GM12878 (cell line): ENCODE results near the gene IGSF6. TPM values are rescaled to one million over a fixed set of nuclear protein-coding genes. Genes with fewer than 3 reads are reported as not detected.

ENCODE experiments used
- BHLHE40 ChIP-seq, 2 experiments: fragments of 450-650 bp in 1 of 2; IDR thresholded peaks; 2 replicates each; pipeline ENCODE4 v1.6.1; 2011 to 2017; ENCODE audit warnings: low read depth in 2 of 2, borderline replicate concordance in 1 of 2, improper control_type of control experiment in 1 of 2, low read length in 1 of 2, mild to moderate bottlenecking in 1 of 2
- BMI1 ChIP-seq: fragments of 450-650 bp; IDR thresholded peaks from 2 replicates; pipeline ENCODE4 v1.6.1; 2016; ENCODE audit warnings: mild to moderate bottlenecking, moderate library complexity, borderline replicate concordance
- BRCA1 ChIP-seq: IDR thresholded peaks from 2 replicates; pipeline ENCODE4 v1.6.1; 2011; ENCODE audit warnings: low read depth, low read length, improper control_type of control experiment
- CBX3 ChIP-seq: fragments of 200-600 bp; sonication (generic); IDR thresholded peaks from 2 replicates; pipeline ENCODE4 v1.6.1; 2016; ENCODE audit warnings: low read depth, borderline replicate concordance
- CHD4 ChIP-seq: fragments of 200-600 bp; sonication (generic); IDR thresholded peaks from 2 replicates; pipeline ENCODE4 v1.6.1; 2016; ENCODE audit warnings: mild to moderate bottlenecking
- HDGF ChIP-seq: fragments of 450-650 bp; IDR thresholded peaks from 2 replicates; pipeline ENCODE4 v1.6.1; 2016; ENCODE audit warnings: antibody characterized with exemption
- KAT2A ChIP-seq: conservative IDR thresholded peaks from 2 replicates; pipeline ENCODE4 v1.6.1; 2011; ENCODE audit warnings: low read depth, low read length; ENCODE audit not compliant: control insufficient read depth
- LARP7 ChIP-seq: fragments of 450-650 bp; IDR thresholded peaks from 2 replicates; pipeline ENCODE4 v1.6.1; 2017; ENCODE audit warnings: mild to moderate bottlenecking
- NBN ChIP-seq: fragments of 450-650 bp; IDR thresholded peaks from 2 replicates; pipeline ENCODE4 v1.6.1; 2016
- PAX8 ChIP-seq: fragments of 450-650 bp; IDR thresholded peaks from 2 replicates; pipeline ENCODE4 v1.6.1; 2017; ENCODE audit warnings: mild to moderate bottlenecking, moderate library complexity
- POLR2A ChIP-seq: IDR thresholded peaks from 2 replicates; pipeline ENCODE4 v1.6.1; 2011; ENCODE audit warnings: low read depth, mild to moderate bottlenecking, low read length
- RFX5 ChIP-seq: IDR thresholded peaks from 2 replicates; pipeline ENCODE4 v1.6.1; 2011; ENCODE audit warnings: low read depth, low read length, improper control_type of control experiment
- SIX5 ChIP-seq: IDR thresholded peaks from 2 replicates; pipeline ENCODE4 v1.6.1; 2011; ENCODE audit warnings: mild to moderate bottlenecking, low read depth, low read length, moderate library complexity; ENCODE audit not compliant: severe bottlenecking
- SRF ChIP-seq, 2 experiments: IDR thresholded peaks; 2 replicates each; pipeline ENCODE4 v1.6.1; 2011; ENCODE audit warnings: low read depth in 2 of 2, low read length in 2 of 2, mild to moderate bottlenecking in 1 of 2, moderate library complexity in 1 of 2
- SUPT20H ChIP-seq: IDR thresholded peaks from 2 replicates; pipeline ENCODE4 v1.6.1; 2011; ENCODE audit warnings: low read depth, mild to moderate bottlenecking, low read length, moderate library complexity, borderline replicate concordance; ENCODE audit not compliant: control insufficient read depth
- polyA plus RNA-seq, 11 experiments: library from polyadenylated mRNA; depleted of rRNA in 4 of 11; unstranded in 6 of 11; stranded (reverse) in 5 of 11; fragments of >200 nt; fragmentation: Nextera tagmentation in 4 of 11; fragmentation: Illumina TruSeq in 1 of 11; extraction: Ambion mirVana in 4 of 11; extraction: Trizol in 1 of 11; gene quantifications; 1 replicate in 1 of 11; 2 replicates in 10 of 11; pipeline versions ENCODE4 v1.2.1 to v1.2.3, GENCODE V29; 2011 to 2016; ENCODE audit warnings: inconsistent platforms in 2 of 11, missing spikeins in 2 of 11, low read depth in 1 of 11
- total RNA-seq, 4 experiments: library from RNA; depleted of rRNA in 3 of 4; stranded (reverse); fragments of >200 nt in 3 of 4; fragmentation: Illumina TruSeq in 1 of 4; extraction: Trizol in 1 of 4; gene quantifications; 2 replicates each; pipeline versions ENCODE4 v1.2.1 to v1.2.3, GENCODE V29; 2013 to 2021
- TF ChIP-seq, protein P1 (sequence below): fragments of 450-650 bp; IDR thresholded peaks from 2 replicates; pipeline ENCODE4 v1.6.1; 2017; ENCODE audit warnings: antibody characterized with exemption, mild to moderate bottlenecking, moderate library complexity
- TF ChIP-seq, protein P2 (sequence below): IDR thresholded peaks from 2 replicates; pipeline ENCODE4 v1.6.1; 2012; ENCODE audit warnings: low read depth, low read length, improper control_type of control experiment
- TF ChIP-seq, protein P3 (sequence below): fragments of 450-650 bp; IDR thresholded peaks from 2 replicates; pipeline ENCODE4 v1.6.1; 2018; ENCODE audit warnings: mild to moderate bottlenecking, low read depth, moderate library complexity; ENCODE audit not compliant: partially characterized antibody
- TF ChIP-seq, protein P4 (sequence below): fragments of 450-650 bp; IDR thresholded peaks from 2 replicates; pipeline ENCODE4 v1.6.1; 2016; ENCODE audit warnings: mild to moderate bottlenecking, moderate library complexity, borderline replicate concordance
- TF ChIP-seq, protein P5 (sequence below): fragments of 450-650 bp; IDR thresholded peaks from 2 replicates; pipeline ENCODE4 v1.6.1; 2016; ENCODE audit warnings: mild to moderate bottlenecking

Gene IGSF6
- total and polyA plus RNA-seq, 10 of the 15 experiments (the other 5 are each of a cell fraction or from before 2014, with no cell fraction given) = 0.32 to 1.2 (median 0.72) TPM

DNA sequence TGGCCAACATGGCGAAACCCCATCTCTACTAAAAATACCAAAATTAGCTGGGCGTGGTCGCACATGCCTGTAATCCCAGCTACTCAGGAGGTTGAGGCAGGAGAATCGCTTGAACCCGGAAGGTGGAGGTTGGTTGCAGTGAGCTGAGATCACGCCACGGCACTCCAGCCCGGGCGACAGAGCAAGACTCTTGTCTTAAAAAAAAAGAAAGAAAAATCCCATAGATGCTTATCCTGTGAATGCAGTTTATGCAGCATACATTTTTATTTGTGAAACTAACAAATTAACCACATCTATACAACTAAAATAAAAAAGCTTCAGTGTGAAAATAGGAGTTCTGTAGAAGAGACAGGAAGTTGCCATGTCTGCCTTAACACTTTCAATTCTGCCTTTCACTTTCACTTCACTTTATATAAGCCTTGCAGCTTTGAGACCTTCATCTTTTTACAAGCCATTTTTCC lies 7.1 kb downstream of the IGSF6 start (continued):
- TF ChIP-seq PAX8 (no peak), CHD4 (no peak), LARP7 (no peak), SUPT20H (no peak), BRCA1 (no peak), SIX5 (no peak), BMI1 (no peak; the same call in 1 of the 2 replicates), POLR2A (no peak), BHLHE40 (IDR thresholded peaks at IDR 0.05; ENCODE audit: borderline replicate concordance in 1 of 2, low read depth in 2 of 2, low read length in 1 of 2) (peak; percentile 48 to 61; a peak in 2 of 4 replicates), HDGF (peak; percentile 85), SRF (IDR thresholded peaks at IDR 0.05; ENCODE audit: low read depth in 2 of 2, low read length in 2 of 2) (peak in 1 of 2 experiments; percentile 51; a peak in 1 of 4 replicates), CBX3 (no peak), RFX5 (no peak), KAT2A (no peak), NBN (no peak; the same call in none of the 2 replicates)
- TF ChIP-seq, protein P1, sequence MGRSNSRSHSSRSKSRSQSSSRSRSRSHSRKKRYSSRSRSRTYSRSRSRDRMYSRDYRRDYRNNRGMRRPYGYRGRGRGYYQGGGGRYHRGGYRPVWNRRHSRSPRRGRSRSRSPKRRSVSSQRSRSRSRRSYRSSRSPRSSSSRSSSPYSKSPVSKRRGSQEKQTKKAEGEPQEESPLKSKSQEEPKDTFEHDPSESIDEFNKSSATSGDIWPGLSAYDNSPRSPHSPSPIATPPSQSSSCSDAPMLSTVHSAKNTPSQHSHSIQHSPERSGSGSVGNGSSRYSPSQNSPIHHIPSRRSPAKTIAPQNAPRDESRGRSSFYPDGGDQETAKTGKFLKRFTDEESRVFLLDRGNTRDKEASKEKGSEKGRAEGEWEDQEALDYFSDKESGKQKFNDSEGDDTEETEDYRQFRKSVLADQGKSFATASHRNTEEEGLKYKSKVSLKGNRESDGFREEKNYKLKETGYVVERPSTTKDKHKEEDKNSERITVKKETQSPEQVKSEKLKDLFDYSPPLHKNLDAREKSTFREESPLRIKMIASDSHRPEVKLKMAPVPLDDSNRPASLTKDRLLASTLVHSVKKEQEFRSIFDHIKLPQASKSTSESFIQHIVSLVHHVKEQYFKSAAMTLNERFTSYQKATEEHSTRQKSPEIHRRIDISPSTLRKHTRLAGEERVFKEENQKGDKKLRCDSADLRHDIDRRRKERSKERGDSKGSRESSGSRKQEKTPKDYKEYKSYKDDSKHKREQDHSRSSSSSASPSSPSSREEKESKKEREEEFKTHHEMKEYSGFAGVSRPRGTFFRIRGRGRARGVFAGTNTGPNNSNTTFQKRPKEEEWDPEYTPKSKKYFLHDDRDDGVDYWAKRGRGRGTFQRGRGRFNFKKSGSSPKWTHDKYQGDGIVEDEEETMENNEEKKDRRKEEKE = no peak
- TF ChIP-seq, protein P2, sequence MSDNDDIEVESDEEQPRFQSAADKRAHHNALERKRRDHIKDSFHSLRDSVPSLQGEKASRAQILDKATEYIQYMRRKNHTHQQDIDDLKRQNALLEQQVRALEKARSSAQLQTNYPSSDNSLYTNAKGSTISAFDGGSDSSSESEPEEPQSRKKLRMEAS = no peak
- TF ChIP-seq, protein P3, sequence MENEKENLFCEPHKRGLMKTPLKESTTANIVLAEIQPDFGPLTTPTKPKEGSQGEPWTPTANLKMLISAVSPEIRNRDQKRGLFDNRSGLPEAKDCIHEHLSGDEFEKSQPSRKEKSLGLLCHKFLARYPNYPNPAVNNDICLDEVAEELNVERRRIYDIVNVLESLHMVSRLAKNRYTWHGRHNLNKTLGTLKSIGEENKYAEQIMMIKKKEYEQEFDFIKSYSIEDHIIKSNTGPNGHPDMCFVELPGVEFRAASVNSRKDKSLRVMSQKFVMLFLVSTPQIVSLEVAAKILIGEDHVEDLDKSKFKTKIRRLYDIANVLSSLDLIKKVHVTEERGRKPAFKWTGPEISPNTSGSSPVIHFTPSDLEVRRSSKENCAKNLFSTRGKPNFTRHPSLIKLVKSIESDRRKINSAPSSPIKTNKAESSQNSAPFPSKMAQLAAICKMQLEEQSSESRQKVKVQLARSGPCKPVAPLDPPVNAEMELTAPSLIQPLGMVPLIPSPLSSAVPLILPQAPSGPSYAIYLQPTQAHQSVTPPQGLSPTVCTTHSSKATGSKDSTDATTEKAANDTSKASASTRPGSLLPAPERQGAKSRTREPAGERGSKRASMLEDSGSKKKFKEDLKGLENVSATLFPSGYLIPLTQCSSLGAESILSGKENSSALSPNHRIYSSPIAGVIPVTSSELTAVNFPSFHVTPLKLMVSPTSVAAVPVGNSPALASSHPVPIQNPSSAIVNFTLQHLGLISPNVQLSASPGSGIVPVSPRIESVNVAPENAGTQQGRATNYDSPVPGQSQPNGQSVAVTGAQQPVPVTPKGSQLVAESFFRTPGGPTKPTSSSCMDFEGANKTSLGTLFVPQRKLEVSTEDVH = peak; percentile 49
- TF ChIP-seq, protein P4, sequence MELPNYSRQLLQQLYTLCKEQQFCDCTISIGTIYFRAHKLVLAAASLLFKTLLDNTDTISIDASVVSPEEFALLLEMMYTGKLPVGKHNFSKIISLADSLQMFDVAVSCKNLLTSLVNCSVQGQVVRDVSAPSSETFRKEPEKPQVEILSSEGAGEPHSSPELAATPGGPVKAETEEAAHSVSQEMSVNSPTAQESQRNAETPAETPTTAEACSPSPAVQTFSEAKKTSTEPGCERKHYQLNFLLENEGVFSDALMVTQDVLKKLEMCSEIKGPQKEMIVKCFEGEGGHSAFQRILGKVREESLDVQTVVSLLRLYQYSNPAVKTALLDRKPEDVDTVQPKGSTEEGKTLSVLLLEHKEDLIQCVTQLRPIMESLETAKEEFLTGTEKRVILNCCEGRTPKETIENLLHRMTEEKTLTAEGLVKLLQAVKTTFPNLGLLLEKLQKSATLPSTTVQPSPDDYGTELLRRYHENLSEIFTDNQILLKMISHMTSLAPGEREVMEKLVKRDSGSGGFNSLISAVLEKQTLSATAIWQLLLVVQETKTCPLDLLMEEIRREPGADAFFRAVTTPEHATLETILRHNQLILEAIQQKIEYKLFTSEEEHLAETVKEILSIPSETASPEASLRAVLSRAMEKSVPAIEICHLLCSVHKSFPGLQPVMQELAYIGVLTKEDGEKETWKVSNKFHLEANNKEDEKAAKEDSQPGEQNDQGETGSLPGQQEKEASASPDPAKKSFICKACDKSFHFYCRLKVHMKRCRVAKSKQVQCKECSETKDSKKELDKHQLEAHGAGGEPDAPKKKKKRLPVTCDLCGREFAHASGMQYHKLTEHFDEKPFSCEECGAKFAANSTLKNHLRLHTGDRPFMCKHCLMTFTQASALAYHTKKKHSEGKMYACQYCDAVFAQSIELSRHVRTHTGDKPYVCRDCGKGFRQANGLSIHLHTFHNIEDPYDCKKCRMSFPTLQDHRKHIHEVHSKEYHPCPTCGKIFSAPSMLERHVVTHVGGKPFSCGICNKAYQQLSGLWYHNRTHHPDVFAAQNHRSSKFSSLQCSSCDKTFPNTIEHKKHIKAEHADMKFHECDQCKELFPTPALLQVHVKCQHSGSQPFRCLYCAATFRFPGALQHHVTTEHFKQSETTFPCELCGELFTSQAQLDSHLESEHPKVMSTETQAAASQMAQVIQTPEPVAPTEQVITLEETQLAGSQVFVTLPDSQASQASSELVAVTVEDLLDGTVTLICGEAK = peak; percentile 69; the same call in 1 of the 2 replicates
- TF ChIP-seq, protein P5, sequence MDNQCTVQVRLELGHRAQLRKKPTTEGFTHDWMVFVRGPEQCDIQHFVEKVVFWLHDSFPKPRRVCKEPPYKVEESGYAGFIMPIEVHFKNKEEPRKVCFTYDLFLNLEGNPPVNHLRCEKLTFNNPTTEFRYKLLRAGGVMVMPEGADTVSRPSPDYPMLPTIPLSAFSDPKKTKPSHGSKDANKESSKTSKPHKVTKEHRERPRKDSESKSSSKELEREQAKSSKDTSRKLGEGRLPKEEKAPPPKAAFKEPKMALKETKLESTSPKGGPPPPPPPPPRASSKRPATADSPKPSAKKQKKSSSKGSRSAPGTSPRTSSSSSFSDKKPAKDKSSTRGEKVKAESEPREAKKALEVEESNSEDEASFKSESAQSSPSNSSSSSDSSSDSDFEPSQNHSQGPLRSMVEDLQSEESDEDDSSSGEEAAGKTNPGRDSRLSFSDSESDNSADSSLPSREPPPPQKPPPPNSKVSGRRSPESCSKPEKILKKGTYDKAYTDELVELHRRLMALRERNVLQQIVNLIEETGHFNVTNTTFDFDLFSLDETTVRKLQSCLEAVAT = peak; percentile 94
